Lung (tissue), 12 donors: ENCODE measurements around the gene FRAT1. TPM values are rescaled to one million over a fixed set of nuclear protein-coding genes. Genes with fewer than 3 reads are reported as not detected.

Experiments used
- ATAC-seq: fragments of 200-7000 bp; cut with Tn5 transposase; one replicate; pipeline ENCODE4 v1.9.1; 2020; ENCODE audit warnings: moderate number of reproducible peaks; ENCODE audit not compliant: insufficient read depth, low FRiP score
- DNase-seq, 3 donors: peaks; one replicate each; pipeline ENCODE4 v3.0.0-alpha.2; 2013 to 2017
- H3K27ac ChIP-seq, 2 donors: one replicate each; pipeline ENCODE4 v1.5.1; 2013; ENCODE audit warnings: mild to moderate bottlenecking in 2 of 2, moderate library complexity in 2 of 2, control low read depth in 1 of 2, inconsistent platforms in 1 of 2, low read depth in 1 of 2, low read length in 1 of 2
- H3K27me3 ChIP-seq, 3 donors: one replicate each; pipeline ENCODE4 v1.5.1; 2013; ENCODE audit warnings: low read length in 2 of 3; ENCODE audit not compliant: control insufficient read depth in 3 of 3, insufficient read depth in 3 of 3
- H3K36me3 ChIP-seq, 4 donors: one replicate each; pipeline ENCODE4 v1.5.1; 2013; ENCODE audit warnings: low read length in 4 of 4, mild to moderate bottlenecking in 1 of 4, moderate library complexity in 1 of 4; ENCODE audit not compliant: control insufficient read depth in 4 of 4, insufficient read depth in 4 of 4
- H3K4me1 ChIP-seq, 5 donors: one replicate each; pipeline ENCODE4 v1.5.1; 2013; ENCODE audit warnings: low read length in 5 of 5, mild to moderate bottlenecking in 2 of 5, moderate library complexity in 1 of 5; ENCODE audit not compliant: control insufficient read depth in 5 of 5, insufficient read depth in 5 of 5
- H3K4me3 ChIP-seq: one replicate; pipeline ENCODE4 v1.5.1; 2013; ENCODE audit warnings: mild to moderate bottlenecking, control low read depth, moderate library complexity
- H3K9ac ChIP-seq, 2 donors: one replicate each; pipeline ENCODE4 v1.5.1; 2013; ENCODE audit warnings: low read length in 2 of 2, control low read depth in 1 of 2; ENCODE audit not compliant: insufficient read depth in 1 of 2
- H3K9me3 ChIP-seq, 4 donors: one replicate each; pipeline ENCODE4 v1.5.1; 2013; ENCODE audit warnings: low read length in 3 of 4, mild to moderate bottlenecking in 1 of 4, moderate library complexity in 1 of 4; ENCODE audit not compliant: control insufficient read depth in 4 of 4, insufficient read depth in 3 of 4
- WGBS, 2 donors: extraction: QIAGEN DNeasy Blood & Tissue Kit; methylation state at CpG; one replicate each; pipeline ENCODE4 v1.1.7; 2013; 5-methylcytosine and 5-hydroxymethylcytosine counted together
- polyA plus RNA-seq, 2 donors: library from polyadenylated mRNA; stranded (reverse); fragments of 200-250 nt; gene quantifications; one replicate each; pipeline ENCODE4 v1.2.1, GENCODE V29; 2013
- total RNA-seq, 2 donors: library from RNA; depleted of rRNA in 1 of 2; stranded (reverse); fragments of >200 nt in 1 of 2; gene quantifications; one replicate each; pipeline ENCODE4 v1.2.1, GENCODE V29; 2014 to 2021
- TF ChIP-seq, protein P1 (sequence below): IDR thresholded peaks from 2 replicates; pipeline ENCODE4 v1.5.1; 2012; ENCODE audit warnings: mild to moderate bottlenecking; ENCODE audit errors: control extremely low read depth, extremely low read depth
- donor health status: control.
- donor health status: control.
- donor health status: Bipolar disorder and iron deficiency.
- donor health status: healthy.
- donor health status: DM: yes; HTN: yes; CAD: no.

The FRAT1 gene
- total and polyA plus RNA-seq, 4 donors, result 2.3 to 14.3 (median 7.5) TPM

DNA sequence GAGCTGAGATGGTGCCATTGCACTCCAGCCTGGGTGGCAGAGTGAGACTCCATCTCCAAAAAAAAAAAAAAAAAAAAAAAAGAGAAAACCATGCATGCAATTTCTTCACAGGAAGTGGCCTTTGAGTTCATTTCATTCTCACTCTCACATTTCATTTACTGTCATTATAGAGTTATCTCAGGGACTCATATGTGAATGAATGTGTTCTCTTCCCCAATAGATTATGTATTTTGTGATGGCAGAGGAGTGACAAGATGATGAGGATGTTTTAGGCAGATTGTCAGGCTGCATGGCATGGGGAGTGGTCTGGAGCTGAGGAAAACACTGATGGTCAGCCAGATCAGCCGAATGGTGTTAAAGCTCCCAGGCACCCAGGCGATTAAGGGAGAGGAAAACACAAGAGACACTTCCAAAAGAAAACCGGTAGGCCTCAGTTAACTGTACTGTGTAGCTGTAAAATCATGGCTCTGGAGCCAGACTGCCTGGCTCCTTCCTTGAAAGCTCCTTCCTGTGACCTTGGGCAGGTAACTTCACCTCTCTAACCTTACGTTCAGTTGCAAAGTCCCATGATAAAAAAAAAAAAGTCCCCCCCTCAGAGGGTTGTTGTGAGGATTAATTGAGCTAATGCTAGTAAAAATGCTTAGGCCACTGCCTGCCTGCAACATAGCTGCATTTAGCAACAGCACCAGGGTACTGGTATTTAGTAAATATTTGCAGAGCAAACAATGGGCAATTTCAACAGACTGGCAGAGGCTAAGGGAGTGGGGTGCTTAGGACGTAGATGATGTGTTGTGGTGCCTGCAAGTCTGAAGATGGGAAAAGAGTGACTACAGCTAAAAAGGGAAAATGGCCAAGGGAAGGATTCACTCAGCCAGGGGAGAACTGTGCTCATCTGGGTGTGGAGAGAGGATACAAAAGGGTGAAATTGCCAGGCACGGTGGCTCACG, 8.6 kb downstream of the FRAT1 start:
- Histone ChIP-seq H3K4me1 (peaks cover 0 to 22% (median 12%) of the 10 kb centered on the region in 5 donors), H3K9me3 (no peaks in the 10 kb centered on the region), H3K4me3 (no peak overlapping the region), H3K27me3 (no peaks in the 10 kb centered on the region), H3K9ac (no peak overlapping the region), H3K36me3 (peaks cover 0 to 7% (median 0%) of the 10 kb centered on the region in 4 donors), H3K27ac (peak overlapping the region in 1 of 2 donors; percentile 71)
- ATAC-seq (peak; percentile 70), DNase-seq (peak in 2 of 3 donors; percentile 8 to 24)
- TF ChIP-seq, protein P1, sequence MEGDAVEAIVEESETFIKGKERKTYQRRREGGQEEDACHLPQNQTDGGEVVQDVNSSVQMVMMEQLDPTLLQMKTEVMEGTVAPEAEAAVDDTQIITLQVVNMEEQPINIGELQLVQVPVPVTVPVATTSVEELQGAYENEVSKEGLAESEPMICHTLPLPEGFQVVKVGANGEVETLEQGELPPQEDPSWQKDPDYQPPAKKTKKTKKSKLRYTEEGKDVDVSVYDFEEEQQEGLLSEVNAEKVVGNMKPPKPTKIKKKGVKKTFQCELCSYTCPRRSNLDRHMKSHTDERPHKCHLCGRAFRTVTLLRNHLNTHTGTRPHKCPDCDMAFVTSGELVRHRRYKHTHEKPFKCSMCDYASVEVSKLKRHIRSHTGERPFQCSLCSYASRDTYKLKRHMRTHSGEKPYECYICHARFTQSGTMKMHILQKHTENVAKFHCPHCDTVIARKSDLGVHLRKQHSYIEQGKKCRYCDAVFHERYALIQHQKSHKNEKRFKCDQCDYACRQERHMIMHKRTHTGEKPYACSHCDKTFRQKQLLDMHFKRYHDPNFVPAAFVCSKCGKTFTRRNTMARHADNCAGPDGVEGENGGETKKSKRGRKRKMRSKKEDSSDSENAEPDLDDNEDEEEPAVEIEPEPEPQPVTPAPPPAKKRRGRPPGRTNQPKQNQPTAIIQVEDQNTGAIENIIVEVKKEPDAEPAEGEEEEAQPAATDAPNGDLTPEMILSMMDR, result no peak
- WGBS, 2 donors, result 62 to 68% methylated on average over 7 of the region's 7 CpGs

DNA sequence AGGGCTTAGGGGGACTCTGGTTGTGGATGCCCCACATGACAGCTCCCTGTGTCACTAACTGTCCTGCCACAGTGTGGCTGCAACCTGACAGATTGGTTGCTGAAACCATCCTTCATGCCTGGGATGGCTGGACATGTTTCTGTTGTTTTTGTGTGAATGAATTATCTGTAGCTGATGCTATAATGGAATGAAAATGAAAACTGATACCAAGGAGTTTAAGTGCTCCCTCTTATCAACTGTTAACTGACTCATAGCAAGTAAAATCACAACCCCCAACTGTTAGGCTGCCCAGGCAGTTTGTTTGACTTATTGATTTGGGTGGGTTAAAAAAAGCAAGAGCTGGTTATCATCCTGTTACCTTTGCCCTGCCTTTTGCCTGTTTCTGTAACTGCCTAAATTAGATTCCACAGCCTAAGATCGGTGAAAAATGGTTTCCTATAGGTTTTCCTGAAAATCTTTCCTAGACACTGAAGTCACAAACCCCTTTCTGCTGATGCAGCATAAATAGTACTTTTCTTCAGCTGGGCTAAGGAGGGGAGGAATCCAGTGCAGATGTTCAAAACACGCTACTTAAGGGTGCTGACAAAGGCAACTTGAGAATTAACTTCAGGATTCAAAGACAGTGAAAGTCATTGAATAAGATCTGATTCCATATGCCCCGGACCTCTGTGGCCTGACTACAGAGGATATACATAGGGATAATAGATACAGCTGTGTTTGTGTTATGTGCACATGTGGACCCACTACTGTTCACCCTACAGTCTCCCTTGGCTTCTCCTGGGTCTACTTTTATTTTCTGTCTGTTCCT, 9.8 kb downstream of the FRAT1 start:
- ATAC-seq, result no peak
- TF ChIP-seq, protein P1, result no peak
- peak in 1 of 3 donors; percentile 25 for DNase-seq
- Histone ChIP-seq H3K27me3 (no peaks in the 10 kb centered on the region), H3K4me3 (no peak overlapping the region), H3K36me3 (peaks cover 0 to 7% (median 0%) of the 10 kb centered on the region in 4 donors), H3K27ac (peak overlapping the region in 1 of 2 donors; percentile 66), H3K9me3 (no peaks in the 10 kb centered on the region), H3K9ac (peak overlapping the region in 1 of 2 donors; percentile 38), H3K4me1 (peaks cover 0 to 31% (median 12%) of the 10 kb centered on the region in 5 donors)
- WGBS, 2 donors, result 88 to 92% methylated on average over 3 of the region's 3 CpGs

- Histone ChIP-seq H3K27me3 (no peaks in the 10 kb centered on the region), H3K4me1 (peaks cover 0 to 33% (median 12%) of the 10 kb centered on the region in 5 donors), H3K27ac (no peak overlapping the region), H3K4me3 (no peak overlapping the region), H3K36me3 (peaks cover 0 to 7% (median 0%) of the 10 kb centered on the region in 4 donors), H3K9me3 (no peaks in the 10 kb centered on the region), H3K9ac (no peak overlapping the region)
- peak in 1 of 3 donors; percentile 23 for DNase-seq
- TF ChIP-seq, protein P1, result no peak
- WGBS, 2 donors, result 91 to 92% methylated on average over 5 of the region's 5 CpGs
- ATAC-seq, result no peak
Observed at GRCh38 chr10:97329766-97330165, 10.7 kb downstream of the FRAT1 start.
